Anterior cingulate cortex (tissue), 58 donors: ENCODE data around the gene KLHL30.
A peak's percentile ranks its signal among the peaks of the same experiment; 100 is the strongest.

ENCODE experiments used
- DNase-seq, 58 donors: peaks; one replicate each; lab custom pipeline; 2025; lab: John Stamatoyannopoulos, UW

KLHL30 gene

GRCh38 chr2:238143239-238143951 is 4.9 kb downstream of the KLHL30 start:
- no peak for DNase-seq

GRCh38 chr2:238144262-238144661 is 5.8 kb downstream of the KLHL30 start:
- DNase-seq, result no peak

- no peak for DNase-seq
These were observed 6.6 kb downstream of the KLHL30 start for GRCh38 chr2:238145046-238145445.

GRCh38 chr2:238145851-238146250 is 7.4 kb downstream of the KLHL30 start:
- DNase-seq, result no peak

GRCh38 chr2:238146884-238147544 is 8.5 kb downstream of the KLHL30 start:
- no peak for DNase-seq

- DNase-seq, result no peak
These were observed 10.5 kb downstream of the KLHL30 start for GRCh38 chr2:238148981-238149380.

GRCh38 chr2:238149841-238150572 is 11.5 kb downstream of the KLHL30 start:
- no peak for DNase-seq

GRCh38 chr2:238150686-238151085 is 12.2 kb downstream of the KLHL30 start:
- no peak for DNase-seq

- DNase-seq, result no peak
These were observed 12.7 kb downstream of the KLHL30 start for GRCh38 chr2:238151205-238151604.

- no peak for DNase-seq
These were observed 13.3 kb downstream of the KLHL30 start for GRCh38 chr2:238151628-238152235.

GRCh38 chr2:238152771-238153688 is 14.6 kb downstream of the KLHL30 start:
- no peak for DNase-seq

GRCh38 chr2:238154570-238154969 is 16.1 kb downstream of the KLHL30 start:
- DNase-seq, result no peak

- no peak for DNase-seq
These were observed 16.7 kb downstream of the KLHL30 start for GRCh38 chr2:238155051-238155760.

- DNase-seq, result no peak
These were observed 17.6 kb downstream of the KLHL30 start for GRCh38 chr2:238155761-238156694.

- DNase-seq, result no peak
These were observed 19.1 kb downstream of the KLHL30 start for GRCh38 chr2:238157506-238158017.

GRCh38 chr2:238158018-238158508 is 19.6 kb downstream of the KLHL30 start:
- no peak for DNase-seq

GRCh38 chr2:238158509-238159070 is 20.1 kb downstream of the KLHL30 start, which contains the start of gene ERFE:
ERFE (plus strand) TSS chr2:238158970; CDS start chr2:238159008, 38 bp downstream.
- DNase-seq, result peak in 3 of 58 donors; percentile 7 to 23 (median 21)
